HG03060 (cell line): ENCODE measurements around the gene TMEM151B.

Experiments used
- ATAC-seq: cut with Tn5 transposase; IDR thresholded peaks from one replicate; pipeline ENCODE4 v1.9.1; 2021; ENCODE audit warnings: low read depth, moderate number of reproducible peaks; ENCODE audit not compliant: unreplicated experiment

The TMEM151B gene

GRCh38 chr6:44262467-44263353 is 7.5 kb upstream of the TMEM151B start:
- no peak for ATAC-seq

GRCh38 chr6:44263354-44264100 is 6.7 kb upstream of the TMEM151B start:
- ATAC-seq = no peak

GRCh38 chr6:44264154-44265006 is 5.9 kb upstream of the TMEM151B start:
- no peak for ATAC-seq

- peak; percentile 4 for ATAC-seq
Observed at GRCh38 chr6:44265007-44265721, 5.1 kb upstream of the TMEM151B start, which contains the start of gene NFKBIE. Gene NFKBIE (minus strand): TSS chr6:44265551. CDS start chr6:44265346, 205 bp downstream.

GRCh38 chr6:44265722-44266233 is 4.5 kb upstream of the TMEM151B start:
- peak; percentile 29 for ATAC-seq

- no peak for ATAC-seq
Observed at GRCh38 chr6:44266347-44266746, 3.9 kb upstream of the TMEM151B start.

GRCh38 chr6:44267252-44267651 is 3.0 kb upstream of the TMEM151B start:
- ATAC-seq = no peak

- no peak for ATAC-seq
Observed at GRCh38 chr6:44268095-44268628, 2.1 kb upstream of the TMEM151B start.

GRCh38 chr6:44269178-44269920 is 901 bp upstream of the TMEM151B start:
- no peak for ATAC-seq

GRCh38 chr6:44270526-44271405 is 516 bp downstream of the TMEM151B start:
- no peak for ATAC-seq

- no peak for ATAC-seq
Observed at GRCh38 chr6:44271406-44271723, 1.1 kb downstream of the TMEM151B start.

GRCh38 chr6:44271914-44272313 is 1.7 kb downstream of the TMEM151B start:
- no peak for ATAC-seq

- ATAC-seq = no peak
Observed at GRCh38 chr6:44272529-44272928, 2.3 kb downstream of the TMEM151B start.

GRCh38 chr6:44272999-44273566 is 2.8 kb downstream of the TMEM151B start:
- ATAC-seq = no peak

GRCh38 chr6:44273617-44274016 is 3.4 kb downstream of the TMEM151B start:
- ATAC-seq = no peak

- ATAC-seq = no peak
Observed at GRCh38 chr6:44275271-44275748, 5.1 kb downstream of the TMEM151B start.
